Mesodermal cell (in vitro differentiated cells): ENCODE results near the gene AFDN.

Experiments used
- H3K27ac ChIP-seq: 2 replicates; pipeline ENCODE4 v1.7.0; 2013; ENCODE audit warnings: mild to moderate bottlenecking, low read depth, low read length, moderate library complexity; ENCODE audit not compliant: severe bottlenecking
- H3K36me3 ChIP-seq: 2 replicates; pipeline ENCODE4 v1.7.1; 2013; ENCODE audit warnings: mild to moderate bottlenecking, low read length, moderate library complexity; ENCODE audit not compliant: control insufficient read depth, insufficient read depth
- H3K4me1 ChIP-seq: one replicate; pipeline ENCODE4 v1.7.1; 2013; ENCODE audit warnings: mild to moderate bottlenecking, low read length; ENCODE audit not compliant: insufficient read depth, control insufficient read depth, poor library complexity, severe bottlenecking
- H3K4me3 ChIP-seq: 2 replicates; pipeline ENCODE4 v1.7.0; 2013; ENCODE audit warnings: low read length, control low read depth, mild to moderate bottlenecking; ENCODE audit not compliant: insufficient read depth, poor library complexity, severe bottlenecking; ENCODE audit errors: extremely low read depth
- H3K9me3 ChIP-seq: 2 replicates; pipeline ENCODE4 v1.7.1; 2013; ENCODE audit warnings: mild to moderate bottlenecking, low read length, moderate library complexity; ENCODE audit not compliant: control insufficient read depth
- WGBS, 2 experiments: methylation state at CpG; one replicate each; pipeline ENCODE4 v1.1.5; 2013; ENCODE audit warnings: missing lambda C conversion rate in 2 of 2; ENCODE audit not compliant: insufficient coverage in 2 of 2; 5-methylcytosine and 5-hydroxymethylcytosine counted together

AFDN gene

GRCh38 chr6:167953551-167953950, 126.8 kb downstream of the AFDN start:
- 94 to 100% methylated on average over 3 to 4 of the region's 5 CpGs for WGBS, 2 experiments
- Histone ChIP-seq H3K9me3 (no peaks in the 10 kb centered on the region), H3K4me1 (peaks cover 20% of the 10 kb centered on the region), H3K4me3 (no peak overlapping the region), H3K36me3 (peaks cover 77% of the 10 kb centered on the region), H3K27ac (no peak overlapping the region)

DNA sequence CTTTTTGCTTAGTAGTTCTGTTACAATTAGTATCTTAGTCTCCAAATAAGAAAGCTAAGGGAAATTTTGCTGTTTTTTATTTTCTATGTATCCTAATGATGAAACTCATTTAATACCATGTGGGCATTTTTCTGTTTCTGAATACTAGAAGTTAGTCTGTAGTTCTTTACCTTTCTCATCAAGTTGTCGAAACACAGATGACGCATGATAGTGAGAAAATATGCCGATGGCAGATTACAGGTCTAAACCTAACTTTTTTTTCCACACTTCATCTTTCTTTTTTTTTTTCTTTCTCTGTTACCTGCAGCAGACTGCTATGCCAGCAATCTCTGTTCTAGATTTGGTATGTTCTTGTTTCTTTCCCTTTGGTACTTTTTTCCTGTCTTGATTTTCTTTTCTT, 127.4 kb downstream of the AFDN start:
- H3K4me1 ChIP-seq, result peaks cover 16% of the 10 kb centered on the region
- H3K36me3 ChIP-seq, result peaks cover 73% of the 10 kb centered on the region
- H3K9me3 ChIP-seq, result no peaks in the 10 kb centered on the region
- no peak overlapping the region for H3K4me3 ChIP-seq
- WGBS, 2 experiments, result 100% methylated on average over 3 of the region's 3 CpGs; no CpG with 5 or more reads in 1 of the 2 experiments
- H3K27ac ChIP-seq, result no peak overlapping the region

DNA sequence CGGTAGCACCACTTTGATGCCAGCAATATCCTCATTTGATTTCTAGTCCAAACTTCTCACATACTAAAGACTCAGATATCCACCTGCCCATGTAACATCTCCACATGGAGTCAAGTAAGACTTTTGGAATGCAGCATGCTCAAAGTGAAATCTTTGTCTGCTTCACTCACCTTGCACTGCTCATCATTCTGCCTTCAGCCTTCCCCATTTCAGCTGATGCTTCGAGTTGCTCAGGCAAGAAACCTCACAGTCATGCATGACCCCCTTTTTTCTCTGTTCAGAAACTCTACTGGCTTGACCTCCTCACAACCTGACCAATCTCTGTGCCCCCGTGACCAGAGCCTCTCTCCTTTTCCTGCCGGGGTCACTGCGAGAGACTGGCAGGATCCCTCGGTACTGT, 129.8 kb downstream of the AFDN start:
- WGBS, 2 experiments, result 95 to 96% methylated on average over 6 of the region's 6 CpGs

GRCh38 chr6:167956983-167957492, 130.3 kb downstream of the AFDN start:
- peaks cover 56% of the 10 kb centered on the region for H3K36me3 ChIP-seq
- WGBS, 2 experiments, result 95 to 98% methylated on average over 7 of the region's 8 CpGs
- H3K27ac ChIP-seq, result no peak overlapping the region
- no peak overlapping the region for H3K4me3 ChIP-seq
- peaks cover 11% of the 10 kb centered on the region for H3K4me1 ChIP-seq
- H3K9me3 ChIP-seq, result no peaks in the 10 kb centered on the region

More for the DNA sequence above, 129.8 kb downstream of the AFDN start:
- no peaks in the 10 kb centered on the region for H3K9me3 ChIP-seq
- no peak overlapping the region for H3K27ac ChIP-seq
- peaks cover 56% of the 10 kb centered on the region for H3K36me3 ChIP-seq
- peaks cover 11% of the 10 kb centered on the region for H3K4me1 ChIP-seq
- no peak overlapping the region for H3K4me3 ChIP-seq

DNA sequence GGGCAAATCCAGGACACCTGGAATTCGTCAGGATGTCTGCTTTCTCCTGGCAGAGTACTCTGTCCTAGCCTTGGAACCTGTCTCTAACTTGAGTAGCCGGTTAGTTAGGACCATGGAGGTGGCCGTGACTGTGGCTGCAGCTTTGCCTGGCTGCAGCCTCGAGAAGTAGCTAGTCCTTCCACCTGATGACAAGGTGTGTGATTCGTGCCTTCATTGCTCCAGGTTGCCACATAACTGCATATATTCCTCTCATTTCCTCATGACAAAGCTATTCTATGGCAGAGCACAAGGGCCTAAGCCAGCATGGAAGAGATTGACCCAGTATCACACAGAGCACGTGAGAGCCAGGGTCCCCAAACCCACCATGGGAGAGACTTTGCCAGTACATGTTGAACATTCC, 130.9 kb downstream of the AFDN start:
- H3K36me3 ChIP-seq, result peaks cover 56% of the 10 kb centered on the region

GRCh38 chr6:167960579-167960978, 133.9 kb downstream of the AFDN start:
- peaks cover 18% of the 10 kb centered on the region for H3K4me1 ChIP-seq
- no peak overlapping the region for H3K4me3 ChIP-seq
- peaks cover 62% of the 10 kb centered on the region for H3K36me3 ChIP-seq
- H3K9me3 ChIP-seq, result no peaks in the 10 kb centered on the region
- 100% methylated on average over 1 of the region's 5 CpGs; no CpG with 5 or more reads in 1 of the 2 experiments for WGBS, 2 experiments
- no peak overlapping the region for H3K27ac ChIP-seq

More for the DNA sequence above, 130.9 kb downstream of the AFDN start:
- Histone ChIP-seq H3K27ac (no peak overlapping the region), H3K9me3 (no peaks in the 10 kb centered on the region), H3K4me1 (peaks cover 11% of the 10 kb centered on the region), H3K4me3 (no peak overlapping the region)
- 93 to 100% methylated on average over 5 of the region's 6 CpGs for WGBS, 2 experiments

GRCh38 chr6:167962711-167963110, 136.0 kb downstream of the AFDN start:
- Histone ChIP-seq H3K4me1 (peaks cover 9% of the 10 kb centered on the region), H3K4me3 (no peak overlapping the region), H3K9me3 (no peaks in the 10 kb centered on the region), H3K27ac (no peak overlapping the region), H3K36me3 (peaks cover 66% of the 10 kb centered on the region)
- 91 to 100% methylated on average over 1 to 4 of the region's 5 CpGs for WGBS, 2 experiments

DNA sequence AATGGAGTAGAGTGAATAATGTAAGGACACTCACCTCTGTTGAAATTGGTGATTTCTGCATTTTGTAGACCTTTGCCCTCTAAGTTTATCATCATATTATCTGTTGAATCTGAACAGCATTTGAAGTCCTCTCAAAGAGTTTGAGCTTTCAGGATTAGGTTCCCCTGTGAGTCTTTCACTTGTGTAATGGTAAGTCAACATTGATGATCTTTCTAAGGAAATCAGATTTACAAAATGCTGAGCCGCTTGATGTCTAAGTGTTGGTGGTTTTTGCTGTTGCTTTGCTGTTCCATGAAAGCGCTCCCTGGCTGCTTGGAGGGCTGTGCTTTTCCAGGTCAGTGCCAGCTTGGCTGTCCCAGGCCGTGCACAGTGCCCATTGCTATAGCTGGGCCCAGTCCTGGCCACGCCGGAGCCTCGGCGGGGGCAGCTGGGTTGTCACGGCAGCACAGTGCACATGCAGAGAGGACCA, 136.9 kb downstream of the AFDN start:
- Histone ChIP-seq H3K4me1 (peaks cover 9% of the 10 kb centered on the region), H3K36me3 (peaks cover 70% of the 10 kb centered on the region), H3K4me3 (no peak overlapping the region), H3K9me3 (no peaks in the 10 kb centered on the region), H3K27ac (no peak overlapping the region)
- 94 to 100% methylated on average over 6 to 7 of the region's 8 CpGs for WGBS, 2 experiments

DNA sequence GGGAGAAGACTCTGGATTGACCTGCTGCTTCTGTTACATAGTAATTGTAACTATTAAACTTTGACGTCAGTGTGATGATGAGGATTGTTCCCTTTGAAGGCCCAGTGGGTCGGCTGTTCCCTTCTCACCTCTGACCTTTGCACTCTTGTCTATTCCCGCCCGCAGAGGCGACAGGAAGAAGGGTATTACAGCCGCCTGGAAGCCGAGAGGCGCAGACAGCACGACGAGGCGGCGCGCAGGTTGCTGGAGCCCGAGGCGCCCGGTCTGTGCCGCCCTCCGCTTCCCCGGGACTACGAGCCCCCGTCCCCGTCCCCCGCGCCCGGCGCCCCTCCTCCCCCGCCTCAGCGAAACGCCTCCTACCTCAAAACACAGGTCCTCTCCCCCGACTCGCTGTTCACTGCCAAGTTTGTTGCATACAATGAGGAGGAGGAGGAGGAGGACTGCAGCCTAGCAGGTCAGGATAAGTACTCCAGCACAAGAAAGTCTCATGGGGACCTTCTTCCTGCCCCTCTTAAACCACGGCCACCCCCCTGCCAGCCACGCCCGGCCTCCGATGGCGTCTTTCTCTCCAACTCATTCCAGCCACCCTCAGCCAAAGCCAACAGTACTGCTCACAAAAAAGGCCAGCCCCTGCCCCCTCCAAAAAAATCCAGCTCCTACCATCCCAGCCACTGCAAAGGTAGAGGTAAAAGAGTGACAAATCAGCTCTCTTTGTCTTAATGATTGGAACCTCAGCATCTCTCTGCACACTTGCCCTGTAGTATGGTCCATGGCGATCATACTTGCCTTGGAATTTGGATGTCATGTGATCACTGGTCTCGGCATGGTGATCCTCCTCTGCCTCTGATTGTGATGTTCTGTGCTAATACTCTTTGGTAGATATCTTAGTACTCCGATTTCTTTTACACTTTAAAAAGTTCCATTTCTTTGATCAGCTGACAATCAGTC, 139.2 kb downstream of the AFDN start:
- peaks cover 82% of the 10 kb centered on the region for H3K36me3 ChIP-seq
- no peaks in the 10 kb centered on the region for H3K9me3 ChIP-seq
- no peak overlapping the region for H3K27ac ChIP-seq
- 96 to 99% methylated on average over 10 to 13 of the region's 39 CpGs for WGBS, 2 experiments
- H3K4me3 ChIP-seq, result no peak overlapping the region
- peaks cover 9% of the 10 kb centered on the region for H3K4me1 ChIP-seq

GRCh38 chr6:167966540-167966905, 139.8 kb downstream of the AFDN start:
- no peak overlapping the region for H3K27ac ChIP-seq
- H3K36me3 ChIP-seq, result peaks cover 88% of the 10 kb centered on the region
- H3K4me1 ChIP-seq, result peaks cover 9% of the 10 kb centered on the region
- H3K4me3 ChIP-seq, result no peak overlapping the region
- H3K9me3 ChIP-seq, result no peaks in the 10 kb centered on the region
- 93 to 100% methylated on average over 3 to 7 of the region's 8 CpGs for WGBS, 2 experiments

- Histone ChIP-seq H3K36me3 (peaks cover 83% of the 10 kb centered on the region), H3K27ac (no peak overlapping the region), H3K4me3 (no peak overlapping the region), H3K9me3 (no peaks in the 10 kb centered on the region), H3K4me1 (peaks cover 9% of the 10 kb centered on the region)
- WGBS, 2 experiments, result 66 to 81% methylated on average over 5 to 6 of the region's 6 CpGs
Observed at GRCh38 chr6:167968091-167968490, 141.4 kb downstream of the AFDN start.
